Activated T-cell treated with anti-CD3 and anti-CD28 coated beads, Interleukin-2, amount 50 U/mL, for 1 hour (primary cell): ENCODE results near the gene PRKD3.

Experiments used
- DNase-seq: peaks from one replicate; pipeline ENCODE4 v3.0.0-alpha.2; 2020

Gene PRKD3

DNA sequence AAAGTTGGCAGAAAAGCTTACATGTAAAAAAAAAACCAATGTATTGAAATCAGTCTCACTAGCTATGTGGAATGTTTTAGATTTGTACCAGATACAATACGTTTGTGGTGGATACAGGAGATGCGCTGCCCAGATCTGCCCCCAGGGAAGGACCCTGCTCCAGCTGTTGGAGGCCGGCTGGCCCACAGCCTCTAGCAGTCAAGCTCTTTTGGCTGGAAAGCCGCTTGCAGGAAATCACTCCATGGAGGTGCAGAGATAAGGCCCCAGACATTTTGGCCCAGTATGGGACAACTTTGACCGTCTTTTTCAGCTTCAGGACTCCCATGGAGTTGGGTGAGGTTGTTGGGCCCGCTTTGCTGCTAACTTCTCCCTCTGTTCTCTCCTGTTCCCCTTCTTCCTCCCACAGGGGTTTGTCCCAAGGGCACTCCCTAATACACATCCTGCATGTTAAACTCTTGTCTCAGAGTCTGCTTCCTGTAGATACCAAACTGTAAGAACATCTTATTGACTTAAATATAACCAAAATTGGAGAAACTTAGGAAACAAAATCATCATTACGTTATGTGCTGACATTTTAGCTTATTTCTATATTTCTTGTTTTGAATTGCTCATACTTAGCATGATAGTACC is 18.1 kb upstream of the PRKD3 start:
- DNase-seq: no peak

DNA sequence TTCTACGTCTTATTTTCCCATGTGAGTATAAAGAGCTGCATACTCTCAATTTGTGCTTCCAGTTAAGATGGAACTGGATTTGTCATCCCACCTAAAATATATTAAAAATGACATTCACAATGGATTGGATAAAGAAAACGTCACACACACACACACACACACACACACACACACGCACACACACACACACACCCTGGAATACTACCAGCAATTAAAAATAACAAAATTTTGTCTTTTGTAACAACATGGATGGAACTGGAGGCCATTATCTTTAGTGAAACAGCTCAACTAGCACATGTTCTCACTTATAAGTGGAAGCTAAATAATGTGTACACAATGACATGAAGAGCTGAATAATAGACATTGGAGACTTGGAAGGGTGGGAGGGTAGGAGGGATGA is 16.0 kb upstream of the PRKD3 start:
- no peak for DNase-seq

DNA sequence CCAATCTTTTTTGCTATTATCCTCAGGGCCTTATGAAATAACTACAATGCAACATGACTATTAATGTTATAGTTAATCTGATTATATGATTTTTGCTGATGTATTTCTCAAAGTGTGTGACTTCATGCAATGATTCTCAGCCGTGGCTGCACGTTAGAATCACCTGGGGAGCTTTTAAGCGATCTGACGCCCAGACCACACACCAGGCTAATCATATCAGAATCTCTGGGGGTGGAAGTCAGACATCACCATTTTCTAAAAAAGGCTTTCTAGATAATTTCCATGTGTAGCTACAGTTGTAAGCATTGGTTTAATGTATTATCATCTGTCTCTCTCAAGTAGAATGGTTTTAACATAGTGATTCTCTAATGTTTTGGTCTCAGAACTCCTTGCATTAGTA is 14.3 kb upstream of the PRKD3 start:
- DNase-seq: no peak

DNA sequence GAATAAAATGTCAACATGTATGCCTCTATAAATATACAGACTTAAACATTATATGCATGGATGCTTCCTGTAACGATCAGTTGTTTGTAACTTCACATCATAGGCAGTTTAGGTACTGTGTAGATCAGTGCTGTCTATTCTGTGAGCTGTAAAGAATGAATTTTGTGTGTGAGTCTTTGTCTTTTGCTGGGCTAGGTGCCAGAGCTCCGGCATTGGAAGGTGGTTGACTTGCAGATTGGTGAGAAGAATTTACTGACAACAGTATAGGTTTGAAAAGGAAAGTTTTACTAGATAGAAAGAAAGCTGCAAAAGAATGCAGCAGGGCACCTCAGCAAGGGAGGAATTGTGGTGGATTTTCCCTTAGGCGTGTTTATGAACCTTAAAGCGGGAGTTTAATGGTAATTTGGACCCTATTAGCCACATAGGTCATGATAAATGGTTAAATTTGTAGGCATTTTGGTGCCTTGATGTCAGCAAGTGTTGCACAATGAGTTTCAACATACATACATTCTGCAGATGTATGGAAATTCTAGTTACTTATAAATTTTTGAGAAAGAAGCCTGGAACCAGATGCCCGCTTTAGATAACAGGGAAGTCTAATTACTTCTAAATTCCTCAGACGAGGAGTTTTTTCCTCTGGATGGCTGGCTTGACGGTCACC is 13.1 kb upstream of the PRKD3 start:
- no peak for DNase-seq

DNA sequence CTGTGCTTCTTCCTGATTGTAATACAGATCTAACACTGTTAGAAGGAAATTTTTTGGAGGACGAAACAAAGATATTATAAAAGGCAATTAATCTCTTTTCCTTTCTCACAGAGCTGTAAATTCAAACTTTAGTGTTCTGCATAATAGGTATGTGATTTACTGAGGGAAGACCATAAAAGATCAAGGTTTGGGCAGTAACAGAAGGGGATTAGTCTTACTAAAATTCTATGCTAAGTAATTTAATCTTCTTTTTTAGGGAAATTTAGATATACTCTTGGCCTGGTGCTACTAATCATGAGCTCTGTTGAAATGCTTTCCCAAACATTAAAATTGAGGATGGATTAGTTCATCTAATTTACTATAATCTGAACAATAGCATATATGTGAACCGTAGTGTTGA is 11.0 kb upstream of the PRKD3 start:
- DNase-seq: no peak

DNA sequence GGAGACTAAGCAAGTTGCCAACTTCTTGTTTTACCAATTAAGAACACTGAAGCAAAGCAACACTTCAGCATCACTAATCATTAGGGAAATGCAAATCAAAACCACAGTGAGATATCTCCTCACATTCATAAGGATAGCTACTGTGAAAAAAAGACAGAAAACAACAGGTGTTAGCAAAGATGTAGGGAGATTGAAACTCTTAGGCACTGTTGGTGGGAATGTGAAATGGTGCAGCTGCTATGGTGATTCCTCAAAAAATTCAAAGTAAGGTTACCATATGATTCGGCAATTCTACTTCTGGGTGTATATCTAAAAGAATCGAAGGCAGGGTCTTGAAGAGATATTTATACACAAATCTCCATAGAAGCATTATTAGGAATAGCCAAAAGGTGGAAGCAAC is 8.6 kb upstream of the PRKD3 start:
- no peak for DNase-seq

GRCh38 chr2:37332560-37332959 is 7.9 kb upstream of the PRKD3 start:
- DNase-seq: no peak

- DNase-seq: no peak
Measured at GRCh38 chr2:37330681-37331080, 6.0 kb upstream of the PRKD3 start.

DNA sequence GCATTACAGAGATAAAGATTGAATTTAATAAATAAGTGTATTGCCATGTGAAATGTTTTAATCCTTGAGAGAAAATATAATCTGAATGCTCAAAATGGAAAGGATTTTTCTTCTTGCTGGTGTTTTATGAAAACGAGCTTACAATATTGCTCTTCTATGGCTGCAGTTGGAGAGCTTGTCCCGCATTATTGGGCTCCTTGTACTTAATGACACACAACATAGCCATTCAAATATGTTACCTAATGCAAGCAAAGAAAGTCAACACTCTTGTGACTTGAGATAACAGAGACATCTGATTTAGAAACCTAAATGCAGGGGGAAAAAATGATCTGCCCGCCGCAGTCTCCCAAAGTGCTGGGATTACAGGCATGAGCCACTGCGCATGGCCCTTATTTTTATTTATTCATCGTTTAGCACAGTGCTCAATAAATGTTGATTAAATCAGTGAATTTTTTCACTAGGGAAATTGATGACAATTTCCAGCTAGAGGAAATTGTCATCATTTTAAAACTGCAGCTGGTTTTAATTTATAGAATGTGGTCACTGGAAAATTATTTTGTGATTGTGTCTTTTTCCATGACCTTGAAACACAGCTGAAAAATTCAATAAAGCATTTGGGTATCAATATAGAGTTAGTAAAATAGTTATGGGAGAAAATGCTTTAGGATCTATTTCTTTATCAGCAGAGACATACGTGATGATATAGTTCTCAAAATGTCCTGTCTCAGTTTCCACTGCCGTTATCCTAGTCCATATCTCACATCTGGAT is 2.4 kb upstream of the PRKD3 start:
- DNase-seq: no peak

DNA sequence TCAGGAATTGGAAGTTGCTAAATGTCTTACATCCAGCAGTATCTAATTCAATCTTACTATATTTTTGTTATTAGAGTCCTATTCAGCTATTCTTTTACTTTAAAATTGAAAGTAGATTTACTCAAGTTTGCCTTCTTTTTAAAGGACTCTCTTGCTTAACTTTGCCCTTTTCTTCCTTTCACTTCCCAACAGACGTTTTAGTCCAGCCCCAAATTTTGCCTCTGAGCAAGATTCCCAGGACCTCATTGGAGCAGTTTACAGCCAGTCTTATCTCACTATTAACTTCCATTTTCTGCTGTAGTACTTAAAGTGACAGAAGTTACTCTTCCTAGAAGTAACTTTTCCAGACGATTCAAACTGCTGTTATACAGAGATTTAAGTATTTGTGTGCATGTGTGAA is 1.7 kb upstream of the PRKD3 start:
- no peak for DNase-seq

- DNase-seq: no peak
Measured at GRCh38 chr2:37325625-37326071, 1.0 kb upstream of the PRKD3 start.

- DNase-seq: no peak
Measured at GRCh38 chr2:37324536-37324785, 172 bp downstream of the PRKD3 start.

GRCh38 chr2:37323781-37324535 is 675 bp downstream of the PRKD3 start:
- peak; percentile 67 for DNase-seq

- no peak for DNase-seq
Measured at GRCh38 chr2:37323176-37323780, 1.4 kb downstream of the PRKD3 start.

DNA sequence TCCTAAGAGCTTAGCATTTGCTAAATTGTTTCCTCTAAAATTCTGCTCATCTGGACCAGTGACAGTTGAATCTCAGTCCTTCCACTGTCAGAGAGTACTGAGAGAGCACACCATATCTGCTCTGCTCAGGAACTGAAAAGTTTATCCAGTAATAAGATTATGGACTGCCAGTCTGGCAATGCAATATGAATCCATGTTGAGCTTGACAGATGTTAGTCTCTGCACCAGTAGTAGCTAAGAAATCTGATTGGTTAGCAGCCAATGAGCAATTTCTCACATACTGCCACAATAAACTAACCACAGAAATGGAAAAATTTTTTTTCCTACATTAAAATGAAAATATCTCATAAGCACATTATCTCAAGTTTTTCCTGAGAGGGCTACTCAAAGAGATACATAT is 2.3 kb downstream of the PRKD3 start:
- DNase-seq: no peak

DNA sequence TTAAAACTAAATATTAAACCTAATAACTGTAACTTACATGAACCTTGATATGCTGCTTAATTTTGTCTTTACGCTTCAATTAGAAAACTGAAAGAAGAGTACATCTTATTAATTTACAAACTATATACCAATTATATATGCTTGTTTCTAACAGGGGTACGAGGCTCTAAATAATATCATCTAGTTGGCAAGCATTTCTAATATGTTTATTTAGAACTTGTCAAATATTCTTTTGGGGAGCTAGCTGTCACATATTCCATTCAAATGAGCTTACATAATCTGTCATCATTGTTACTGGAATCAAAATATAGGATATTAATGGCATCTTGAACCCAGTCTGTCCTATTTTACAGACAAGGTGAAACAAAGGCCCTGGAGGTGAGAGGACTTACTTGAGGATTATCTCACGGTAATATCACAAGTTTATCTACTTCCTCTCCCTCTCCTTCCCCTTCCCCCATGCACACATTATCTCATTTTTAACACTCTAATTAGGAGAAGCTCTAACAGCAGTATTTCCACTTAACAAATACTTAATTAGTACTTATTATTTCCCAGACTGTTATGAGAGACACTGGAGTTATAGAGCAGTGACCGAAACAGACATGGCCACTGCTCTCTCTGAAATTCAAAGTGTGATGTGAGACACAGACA is 3.5 kb downstream of the PRKD3 start:
- no peak for DNase-seq

DNA sequence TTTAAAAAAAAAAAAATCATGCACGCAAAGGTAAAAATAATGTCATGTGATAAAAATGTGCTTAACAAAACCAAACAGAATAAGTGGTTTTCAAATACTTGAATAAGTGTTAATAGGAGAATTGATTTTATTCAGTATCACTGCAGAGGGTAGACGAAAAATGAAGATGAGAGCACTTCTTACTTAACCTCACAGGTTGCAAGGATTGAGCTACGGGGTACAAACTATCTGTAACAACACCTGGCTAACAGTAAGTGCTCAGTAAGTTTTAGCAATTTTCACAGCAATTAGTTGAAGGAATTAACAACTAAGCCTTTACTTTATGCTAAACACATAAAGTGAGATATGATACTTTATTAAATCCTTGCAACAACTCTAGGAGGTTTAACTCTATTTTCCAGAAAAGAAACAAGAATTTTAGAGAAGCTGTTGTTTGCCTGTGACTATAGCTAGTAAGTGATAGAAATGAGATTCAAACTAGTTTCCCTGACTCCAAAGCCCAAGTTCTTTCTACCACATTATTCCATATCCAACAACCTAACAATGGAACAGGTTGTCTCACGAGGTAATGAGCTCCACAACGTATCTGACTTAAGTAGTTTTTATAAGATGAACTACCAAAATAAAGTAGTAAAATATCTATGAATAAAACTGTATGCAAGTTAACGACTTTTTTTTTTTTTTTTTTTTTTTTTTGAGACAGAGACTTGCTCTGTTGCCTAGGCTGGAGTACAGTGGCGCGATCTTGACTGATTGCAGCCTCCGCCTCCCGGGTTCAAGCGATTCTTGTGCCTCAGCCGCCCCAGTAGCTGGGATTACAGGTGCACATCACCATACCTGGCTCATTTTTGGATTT is 4.7 kb downstream of the PRKD3 start:
- no peak for DNase-seq

DNA sequence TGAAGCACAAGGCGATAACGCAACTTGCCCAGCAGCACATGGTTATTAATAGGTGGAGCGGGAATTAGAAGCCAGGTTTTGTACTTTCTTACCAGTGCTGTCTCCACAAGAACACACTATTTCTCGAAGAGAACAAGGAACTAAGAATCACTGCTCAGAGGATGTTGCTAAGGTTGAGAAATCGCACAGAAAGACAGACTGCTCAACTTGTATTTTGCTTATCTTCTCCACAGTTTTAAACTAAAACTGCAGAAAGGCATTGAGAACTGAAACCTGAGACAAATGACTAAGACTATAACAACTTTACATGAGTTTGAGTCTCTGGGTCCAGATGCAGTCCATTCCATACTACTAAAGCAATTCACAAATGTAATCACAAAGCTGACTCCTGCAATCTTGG is 6.2 kb downstream of the PRKD3 start:
- no peak for DNase-seq

- DNase-seq: no peak
Measured at GRCh38 chr2:37317746-37318145, 6.9 kb downstream of the PRKD3 start.

GRCh38 chr2:37316181-37316580 is 8.5 kb downstream of the PRKD3 start:
- DNase-seq: no peak

DNA sequence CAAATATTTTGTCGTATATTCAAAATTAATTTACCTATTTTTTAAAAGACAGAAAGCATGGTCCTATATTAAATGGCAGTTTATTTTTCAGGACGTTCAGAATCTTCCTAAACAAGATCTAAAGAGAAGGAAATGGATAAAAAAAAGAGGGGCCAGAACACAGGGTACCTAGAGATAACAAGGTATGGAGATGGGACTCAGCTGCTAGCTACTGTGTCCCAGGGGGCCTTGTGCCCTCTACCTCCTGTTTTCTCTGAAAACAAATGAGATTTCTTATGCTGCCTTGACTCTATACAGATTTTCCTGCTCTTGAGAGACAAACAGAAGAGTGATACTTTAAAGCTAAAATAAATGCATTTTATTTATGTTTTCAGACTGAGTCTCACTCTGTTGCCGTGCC is 9.3 kb downstream of the PRKD3 start:
- DNase-seq: no peak

DNA sequence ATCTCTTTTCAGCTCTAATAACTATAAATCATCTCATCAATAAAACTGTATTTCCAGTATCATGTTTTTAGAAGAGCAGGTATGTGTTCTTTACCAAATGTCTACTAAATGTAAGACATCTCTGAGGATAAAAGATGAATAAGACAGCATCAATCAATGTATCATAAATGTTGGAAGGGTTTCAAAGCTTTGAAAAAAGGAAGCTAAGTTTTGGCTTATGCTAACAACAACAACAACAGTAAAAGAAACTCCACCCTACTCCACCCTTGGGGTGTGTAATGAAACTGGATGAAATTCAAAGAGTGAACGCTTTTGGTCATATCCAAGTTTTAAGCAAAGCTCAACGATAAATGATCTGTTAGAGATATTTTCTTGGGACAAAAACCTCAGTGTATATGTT is 17.1 kb downstream of the PRKD3 start:
- DNase-seq: no peak
